Measurements from ENCODE around the gene TAOK1. TPM values are rescaled to one million over a fixed set of nuclear protein-coding genes. Genes with fewer than 3 reads are reported as not detected.

TAOK1 gene
- 14.0 and 21.7 TPM in 2 replicates for total RNA-seq

DNA sequence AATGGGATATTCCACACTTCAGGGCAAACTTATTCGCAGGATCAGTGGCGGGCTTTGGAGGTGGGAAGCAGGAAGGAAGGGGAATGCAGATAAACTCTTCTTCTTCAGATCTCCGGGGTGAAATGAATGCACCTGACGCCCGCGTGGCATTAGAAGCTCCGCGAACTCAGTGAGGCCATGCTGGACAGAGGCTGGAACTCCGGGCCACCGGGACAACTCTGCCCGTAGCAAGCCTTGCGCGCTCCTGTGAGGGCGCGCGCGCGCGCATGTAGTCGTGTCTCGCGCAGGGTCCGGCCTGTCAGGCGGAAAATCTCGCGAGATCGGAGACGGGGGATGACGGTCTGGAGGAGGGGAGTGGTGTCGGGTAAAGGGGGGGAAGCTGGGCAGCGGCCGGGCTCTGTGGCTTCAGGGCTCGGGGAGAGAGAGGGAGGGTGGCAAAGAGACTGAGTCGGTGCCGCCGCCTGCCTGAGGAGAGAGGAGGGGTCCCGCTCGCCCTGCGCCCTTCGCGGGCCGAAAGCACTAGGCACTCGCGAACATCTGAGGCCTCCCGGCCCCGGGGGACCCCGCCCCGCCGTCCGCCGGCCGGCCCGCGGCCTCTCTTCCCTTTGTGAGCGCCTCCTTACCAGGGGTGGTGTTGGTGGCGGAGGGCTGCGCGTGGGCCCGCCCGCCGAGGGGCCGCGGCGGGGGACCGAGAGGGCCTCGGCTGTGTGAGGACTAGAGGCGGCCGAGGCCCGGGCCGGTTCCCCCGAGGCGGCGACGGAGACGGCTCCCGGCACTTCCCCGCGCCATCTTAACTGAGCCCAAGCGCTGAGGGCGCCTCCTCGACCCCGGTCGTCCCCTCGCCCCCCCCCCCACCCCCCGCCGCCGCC lies at the start of gene TAOK1:
Gene TAOK1 (plus strand): TSS at position 382 of the 869 bp plus-strand sequence. CDS start 61,186 bp downstream, outside the sequence.

GRCh38 chr17:29566473-29567303 lies 176.5 kb downstream of the TAOK1 start, which contains the start of gene ABHD15:
Gene ABHD15 (minus strand): TSS chr17:29567037. CDS start chr17:29566966, 71 bp downstream.

DNA sequence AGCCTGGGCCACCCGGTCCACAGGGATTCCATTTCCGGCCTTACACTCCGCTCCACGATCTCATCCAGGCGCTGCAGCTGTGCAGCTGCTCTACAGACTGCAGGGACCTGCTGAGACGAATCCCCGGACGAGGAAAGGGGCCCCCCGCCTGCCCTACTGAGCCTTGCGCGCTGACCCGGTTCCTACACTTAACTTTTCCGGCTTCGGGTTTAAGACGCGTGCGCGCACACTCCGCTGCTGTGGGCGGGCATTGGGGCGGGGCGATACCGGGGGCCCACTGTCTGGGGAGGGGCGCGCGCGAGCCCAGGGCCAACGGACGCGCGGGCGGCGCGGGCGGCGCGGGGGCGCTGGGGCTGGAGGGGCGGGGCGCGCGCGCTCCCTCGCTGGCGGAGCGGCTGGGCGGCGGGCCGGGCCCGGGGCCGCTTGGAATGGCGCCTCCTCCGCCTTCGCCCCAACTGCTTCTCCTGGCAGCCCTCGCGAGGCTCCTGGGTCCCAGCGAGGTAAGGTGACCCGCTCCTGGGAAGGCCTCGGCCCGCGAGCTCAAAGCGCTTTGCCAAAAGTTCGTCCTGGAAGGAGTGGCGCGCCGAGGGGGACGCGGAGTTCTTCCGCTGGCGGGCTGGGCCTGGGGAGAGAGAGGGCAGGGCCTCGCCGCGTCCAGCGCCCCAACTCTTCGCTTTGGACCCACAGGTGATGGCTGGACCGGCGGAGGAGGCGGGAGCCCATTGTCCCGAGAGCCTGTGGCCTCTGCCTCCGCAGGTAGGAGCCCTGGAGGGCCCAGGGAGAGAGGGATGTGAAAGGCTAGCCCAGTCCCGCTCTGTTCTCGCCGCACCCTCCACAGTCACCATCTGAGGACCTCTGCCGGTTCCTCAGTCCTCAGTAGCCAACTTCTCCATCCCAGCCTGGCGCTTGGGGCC lies 178.4 kb downstream of the TAOK1 start, which contains the start of gene TP53I13:
Gene TP53I13 (plus strand): TSS at position 371 of the 914 bp plus-strand sequence. CDS start 58 bp downstream, at position 429.

DNA sequence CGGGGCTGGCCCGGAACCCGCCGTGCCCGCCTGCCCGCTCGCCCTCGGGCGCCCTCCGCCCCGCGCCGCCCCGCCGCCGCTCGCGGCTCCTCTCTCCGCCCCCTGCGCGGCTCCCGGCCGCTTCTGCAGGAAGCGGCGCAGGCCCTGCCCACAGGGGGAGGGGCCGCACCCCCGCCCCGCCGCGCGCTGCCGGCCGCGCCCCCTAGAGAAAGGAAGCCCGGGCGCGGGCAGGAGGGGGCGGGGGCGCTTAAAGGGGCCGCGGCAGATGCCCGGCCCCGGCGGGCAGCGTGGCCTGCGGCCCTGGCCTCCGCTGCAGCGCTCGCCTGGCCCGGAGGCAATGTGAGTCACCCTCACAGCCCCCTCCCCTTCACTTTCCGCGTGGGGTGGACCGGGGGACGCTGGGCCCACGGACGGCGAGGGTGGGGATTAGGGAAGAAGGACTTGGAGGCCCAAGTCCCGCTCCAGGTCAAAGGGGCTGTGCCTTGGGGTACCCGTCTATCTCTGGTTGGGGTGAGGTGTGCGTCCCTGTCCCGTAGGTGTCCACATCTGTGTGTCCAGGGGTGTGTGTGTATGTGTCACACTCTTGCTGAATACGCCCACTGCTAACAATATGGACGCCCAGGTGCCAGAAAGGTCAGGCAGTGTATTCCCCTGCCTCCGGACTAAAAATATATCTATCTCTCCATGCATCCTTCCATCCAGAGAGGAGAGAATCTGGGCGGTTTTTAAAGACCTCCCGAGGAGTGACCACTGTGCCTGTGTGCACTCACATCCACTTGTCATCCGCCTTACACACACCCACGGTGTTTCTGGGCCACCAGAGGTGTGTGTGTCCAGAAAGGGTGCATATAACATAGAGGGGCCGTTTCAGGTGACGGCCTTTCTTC lies 199.6 kb downstream of the TAOK1 start, which contains the start of gene GIT1:
Gene GIT1 (minus strand): TSS at position 125 of the 887 bp plus-strand sequence. CDS start 270 bp downstream, outside the sequence.

GRCh38 chr17:29592850-29593551 lies 202.8 kb downstream of the TAOK1 start, which contains the start of gene ANKRD13B:
Gene ANKRD13B (plus strand): TSS chr17:29593132. CDS start chr17:29593622, 490 bp downstream.

Other genes with a start within 250 kb of the TAOK1 start
- 36.8 and 37.9 TPM in 2 replicates for gene MYO18A, start 210.0 kb upstream of the TAOK1 start, total RNA-seq
- gene CRYBA1, start 143.5 kb upstream of the TAOK1 start, total RNA-seq: not detected in 2 replicates
- gene NUFIP2, start 96.2 kb upstream of the TAOK1 start, total RNA-seq: 12.5 and 13.6 TPM in 2 replicates
- 6.9 and 7.1 TPM in 2 replicates for gene ABHD15, start 176.7 kb downstream of the TAOK1 start, total RNA-seq
- gene TP53I13, start 178.3 kb downstream of the TAOK1 start, total RNA-seq: 61.1 and 67.2 TPM in 2 replicates
- 22.4 and 22.6 TPM in 2 replicates for gene GIT1, start 199.3 kb downstream of the TAOK1 start, total RNA-seq
- 7.6 and 8.0 TPM in 2 replicates for gene ANKRD13B, start 202.8 kb downstream of the TAOK1 start, total RNA-seq
- gene CORO6, start 232.5 kb downstream of the TAOK1 start, total RNA-seq: 1.8 and 2.2 TPM in 2 replicates

Measured in bronchus fibroblast of lung (primary cell).